Epidermal melanocyte (primary cell): ENCODE data around the gene AASS.

ENCODE experiments used
- DNase-seq: peaks from one replicate; pipeline ENCODE4 v3.0.0; 2011; ENCODE audit warnings: low spot score; ENCODE audit not compliant: insufficient read length

Gene AASS

GRCh38 chr7:122123746-122124145 is 20.3 kb downstream of the AASS start:
- no peak for DNase-seq

DNA sequence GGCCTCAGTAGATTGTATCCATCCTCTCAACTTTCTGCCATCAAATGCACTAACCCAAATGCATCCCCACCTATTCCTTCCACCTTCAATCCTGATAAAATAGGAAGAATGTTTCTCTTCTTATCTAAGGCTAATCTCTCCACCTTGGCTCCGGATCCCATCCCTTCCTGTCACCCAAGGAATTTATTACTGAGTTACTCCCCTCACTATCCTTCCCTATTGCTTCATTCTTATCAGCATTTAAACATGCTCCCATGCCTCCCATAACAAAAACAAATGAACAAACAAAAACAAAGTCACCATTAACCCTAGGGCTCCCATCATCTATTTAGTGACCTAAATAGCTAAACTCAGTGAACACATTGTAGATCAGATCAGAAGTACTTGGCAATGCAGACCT is 25.3 kb downstream of the AASS start:
- no peak for DNase-seq

DNA sequence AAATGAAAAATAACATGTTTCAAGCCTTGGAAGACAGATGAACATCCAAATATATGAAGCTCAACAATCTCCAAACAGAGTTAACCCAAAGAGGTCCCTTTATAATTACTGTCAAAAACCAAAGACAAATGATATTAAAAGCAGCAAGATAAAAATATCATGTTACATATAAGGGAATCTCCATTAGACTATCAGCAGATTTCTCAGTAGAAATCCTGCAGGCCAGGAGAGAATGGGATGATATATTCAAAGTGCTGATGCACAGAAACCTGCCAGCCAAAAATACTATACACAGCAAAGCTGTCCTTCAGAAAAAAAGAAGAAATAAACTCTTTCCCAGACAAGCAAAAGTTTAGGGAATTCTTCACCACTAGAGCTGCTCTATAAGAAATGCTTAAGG is 41.0 kb downstream of the AASS start:
- no peak for DNase-seq

DNA sequence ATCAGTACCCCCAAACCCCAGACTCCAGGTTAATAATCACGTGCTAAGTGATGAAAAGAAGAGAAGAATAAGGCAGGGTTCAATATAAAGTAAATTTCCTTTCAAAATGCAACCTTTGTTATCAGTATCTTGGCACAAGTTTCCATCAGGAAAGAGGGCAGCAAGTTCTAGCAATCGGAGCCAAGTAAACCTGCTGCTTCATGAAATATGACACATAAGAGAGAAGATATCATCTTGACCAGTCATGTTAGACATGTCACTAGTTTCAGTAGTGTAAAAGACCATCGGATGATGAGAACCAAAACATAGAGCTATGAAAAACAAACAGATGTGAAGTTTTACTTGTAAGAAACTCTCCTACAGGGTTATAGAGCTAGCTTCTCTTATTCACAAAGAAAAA is 44.0 kb downstream of the AASS start:
- no peak for DNase-seq

DNA sequence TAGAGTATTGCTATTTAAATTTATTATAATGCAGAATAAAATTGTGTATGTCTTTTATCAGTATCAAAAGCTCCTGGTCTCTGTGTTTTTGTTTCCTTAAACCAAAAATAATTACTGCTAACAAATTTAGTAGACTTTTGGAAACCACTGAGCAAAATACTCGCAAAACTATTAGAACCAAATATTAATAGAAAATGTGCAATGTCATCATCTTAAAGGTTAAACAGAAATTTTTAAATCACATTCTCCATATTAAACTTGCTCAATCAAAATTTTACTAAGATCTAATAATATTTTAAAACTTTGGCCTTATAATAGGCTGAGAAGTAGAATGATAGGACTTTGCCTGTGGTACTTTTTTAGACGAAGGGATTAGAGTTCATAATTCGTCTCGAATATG is 48.4 kb downstream of the AASS start:
- DNase-seq, result no peak

DNA sequence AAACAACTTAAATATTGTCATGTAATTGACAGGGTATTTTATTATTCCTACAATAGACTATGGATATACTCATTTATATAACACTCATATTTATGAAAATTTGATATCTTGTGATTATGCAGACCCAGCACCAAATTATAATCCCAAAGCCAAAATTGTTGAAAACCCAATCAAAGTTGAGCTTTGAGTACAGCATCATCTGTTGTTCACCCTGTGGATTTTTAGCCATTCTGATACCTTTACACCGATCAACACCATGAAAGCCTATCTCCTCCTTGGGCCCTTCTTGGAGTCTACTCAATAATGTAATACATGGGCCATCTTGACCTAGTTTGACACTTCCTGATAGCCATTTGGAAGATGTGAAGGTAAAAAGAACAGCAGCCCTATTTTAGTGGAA is 49.5 kb downstream of the AASS start:
- DNase-seq, result no peak

DNA sequence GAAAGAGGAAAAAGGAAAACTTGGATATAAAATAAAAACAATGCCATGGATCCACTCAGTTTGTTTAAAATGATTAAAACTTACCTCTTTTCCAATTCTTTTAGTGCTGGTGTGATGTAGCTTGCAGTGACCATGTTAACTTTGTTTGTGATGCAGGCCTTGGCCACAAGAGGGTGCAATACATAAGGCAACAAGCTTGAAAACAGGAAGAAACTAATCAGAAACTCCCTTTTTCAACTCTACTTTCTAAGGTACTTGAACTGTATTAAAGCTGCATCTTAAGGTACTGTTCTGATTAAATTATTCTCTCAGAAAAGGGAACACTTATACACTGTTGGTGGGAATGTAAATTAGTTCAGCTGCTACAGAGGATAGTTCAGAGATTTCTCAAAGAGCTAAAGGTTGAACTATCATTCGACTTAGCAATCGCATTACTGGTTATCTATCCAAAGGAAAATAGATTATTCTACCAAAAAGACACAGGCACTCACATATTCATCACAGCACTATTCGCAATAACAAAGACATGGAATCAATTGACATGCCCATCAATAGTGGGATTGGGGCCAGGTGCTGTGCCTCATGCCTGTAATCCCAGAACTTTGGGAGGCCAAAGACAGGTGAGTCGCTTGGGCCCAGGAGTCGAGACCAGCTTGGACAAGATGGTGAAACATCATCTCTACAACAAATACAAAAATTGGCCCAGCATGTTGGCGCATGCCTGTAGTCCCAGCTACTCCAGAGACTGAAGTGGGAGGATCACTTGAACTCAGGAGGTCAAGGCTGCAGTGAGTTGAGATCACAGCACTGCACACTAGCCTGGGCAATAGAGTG is 50.9 kb downstream of the AASS start:
- peak; percentile 34 for DNase-seq

DNA sequence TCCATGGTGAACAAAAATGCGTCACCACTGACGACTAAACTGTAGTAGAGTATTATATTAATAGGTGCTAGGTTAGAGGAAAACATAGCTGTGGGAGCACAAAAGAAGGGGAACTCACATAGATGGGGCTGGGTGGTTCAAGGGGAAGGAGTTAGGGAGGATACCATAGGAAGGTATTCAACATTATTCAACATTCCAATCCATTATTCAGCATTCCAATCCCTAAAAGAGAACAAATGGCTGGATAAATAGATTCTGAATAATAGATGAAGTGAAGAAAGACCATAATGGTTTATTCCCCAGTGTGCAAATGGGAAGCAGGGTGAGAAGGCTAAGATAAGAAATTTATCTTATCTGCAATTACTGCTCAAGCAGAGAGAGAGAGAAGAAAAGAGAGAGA is 61.4 kb downstream of the AASS start:
- DNase-seq, result no peak

- DNase-seq, result no peak
Measured at GRCh38 chr7:122082160-122082559, 61.9 kb downstream of the AASS start.

GRCh38 chr7:122073635-122074034 is 70.4 kb downstream of the AASS start:
- no peak for DNase-seq

GRCh38 chr7:122072924-122073599 is 71.0 kb downstream of the AASS start:
- DNase-seq, result no peak

- DNase-seq, result no peak
Measured at GRCh38 chr7:122072272-122072671, 71.8 kb downstream of the AASS start.

- DNase-seq, result no peak
Measured at GRCh38 chr7:122070834-122071233, 73.2 kb downstream of the AASS start.

DNA sequence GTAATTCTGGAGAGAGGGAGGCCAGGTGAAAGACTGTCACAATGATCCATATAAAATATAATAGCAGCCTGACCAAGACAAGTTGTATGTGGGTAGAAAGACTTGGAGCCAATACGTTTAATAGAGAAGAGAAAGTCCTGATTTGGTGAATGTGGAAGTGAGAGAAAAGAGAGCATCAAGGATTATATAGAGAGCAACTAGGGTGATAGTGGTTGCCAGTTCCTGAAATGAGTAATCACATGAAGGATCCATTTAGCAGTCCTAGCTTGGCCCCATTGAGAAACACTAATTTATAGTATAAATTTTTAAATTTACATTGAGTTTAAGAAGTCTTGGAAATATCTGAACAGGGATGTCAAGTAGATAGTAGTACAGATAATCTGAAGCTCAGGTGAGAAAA is 74.0 kb downstream of the AASS start:
- no peak for DNase-seq

DNA sequence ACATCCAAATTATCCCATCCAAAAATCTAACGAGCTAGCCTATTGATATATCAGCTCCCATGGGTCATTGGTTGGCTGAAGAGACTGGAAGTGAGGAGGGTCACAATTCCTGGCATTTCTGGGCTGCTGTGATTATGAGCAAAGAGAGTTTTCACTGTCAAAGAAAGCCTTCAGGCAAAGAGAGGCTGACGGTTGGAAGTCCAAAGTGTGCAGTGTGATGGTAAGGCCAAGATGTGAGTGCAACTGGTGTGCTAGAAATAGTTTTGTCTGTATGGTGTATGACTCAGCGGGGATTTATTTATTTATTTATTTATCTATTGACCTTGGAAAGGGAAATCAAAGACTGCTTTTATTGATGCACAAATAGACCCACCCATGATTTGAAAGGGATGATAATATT is 75.0 kb downstream of the AASS start:
- DNase-seq, result no peak

GRCh38 chr7:122068046-122068445 is 76.0 kb downstream of the AASS start:
- no peak for DNase-seq

DNA sequence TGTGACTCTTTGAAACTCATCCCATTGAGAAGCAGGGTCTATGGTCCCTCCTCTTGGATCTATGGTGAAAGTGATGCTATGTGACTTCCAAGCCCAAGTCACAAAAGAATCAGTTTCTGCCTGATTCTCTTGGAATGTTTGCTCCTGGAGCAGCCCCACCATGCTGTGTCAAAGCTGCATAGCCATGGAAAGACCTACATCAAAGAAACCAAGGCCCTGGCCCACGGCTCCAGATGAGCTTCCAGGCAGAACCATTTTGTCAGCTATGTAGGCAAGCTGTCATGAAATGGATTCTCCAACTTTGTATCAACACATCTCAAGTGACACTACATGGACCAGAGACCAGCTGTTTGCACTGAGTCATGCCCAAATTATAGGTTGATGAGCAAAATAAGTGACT is 77.0 kb downstream of the AASS start:
- no peak for DNase-seq

DNA sequence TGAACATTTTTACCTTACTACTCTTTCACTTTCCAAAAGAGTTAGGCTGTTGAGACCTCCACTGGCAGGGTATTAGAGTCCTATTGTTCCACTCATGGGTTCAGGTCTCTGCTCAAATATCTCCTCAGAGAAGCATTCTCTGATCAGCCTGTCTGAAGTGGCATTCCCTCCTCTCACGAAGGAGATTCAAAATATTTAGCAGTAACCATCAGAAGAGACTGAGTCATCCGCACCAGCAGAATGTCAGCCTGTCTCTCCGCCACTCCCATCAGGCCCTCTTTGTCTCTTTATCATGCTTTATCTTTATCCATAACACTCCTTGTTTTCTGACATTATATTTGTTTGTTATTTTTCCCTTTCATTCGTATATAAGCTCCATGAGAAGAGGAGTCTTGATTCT is 79.1 kb downstream of the AASS start:
- no peak for DNase-seq

- no peak for DNase-seq
Measured at GRCh38 chr7:122063146-122063545, 80.9 kb downstream of the AASS start.

GRCh38 chr7:122059542-122059941 is 84.5 kb downstream of the AASS start:
- no peak for DNase-seq

GRCh38 chr7:122056977-122057376 is 87.1 kb downstream of the AASS start:
- DNase-seq, result no peak

DNA sequence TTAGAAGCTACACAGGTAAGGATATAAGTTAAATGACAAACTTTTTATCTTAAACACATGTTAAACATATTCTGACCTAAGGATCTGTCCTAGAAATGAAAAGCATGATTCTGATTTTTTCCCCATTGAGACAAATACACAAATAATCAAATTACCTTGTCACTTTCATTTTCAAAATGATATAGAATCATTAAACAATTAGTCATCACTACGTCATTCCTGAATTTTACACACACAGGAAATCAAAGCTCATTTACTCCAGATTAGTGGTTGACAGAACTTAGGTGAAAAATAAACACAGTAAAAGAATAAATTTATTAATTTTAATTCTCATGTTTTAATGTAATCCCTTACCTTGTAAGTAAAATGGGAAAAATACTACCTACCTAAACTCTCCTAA is 89.0 kb downstream of the AASS start:
- DNase-seq, result no peak

DNA sequence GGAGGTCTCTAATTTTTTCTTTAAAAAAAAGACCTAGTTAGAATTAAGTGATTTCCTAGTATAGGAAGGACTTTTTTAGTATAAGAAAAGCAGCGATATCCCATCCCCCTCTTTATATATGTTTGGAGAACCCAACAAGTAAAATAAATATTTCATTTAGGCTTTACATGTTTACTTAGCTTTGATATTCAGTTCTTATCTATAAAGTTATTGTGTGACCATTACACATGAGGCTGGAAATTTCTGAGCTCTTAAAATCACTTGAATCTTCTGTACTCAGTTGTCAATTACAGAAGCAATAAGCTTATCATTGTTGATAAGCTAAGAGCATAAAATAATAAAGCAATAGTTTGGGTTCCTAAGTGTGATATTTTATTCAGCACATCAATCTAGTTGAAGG is 89.7 kb downstream of the AASS start:
- no peak for DNase-seq
